Thyroid gland (tissue), 4 donors: ENCODE data around the gene SCG3.
"Not testable (repeated sequence)": the region's sequence is repeated elsewhere in the genome, so short reads cannot be mapped to it uniquely, and the experiment has no call there.

Experiments used
- POLR2A ChIP-seq, 2 donors: fragments of 450-650 bp; IDR thresholded peaks; one replicate each; pipeline ENCODE4 v1.6.1; 2017; ENCODE audit warnings: antibody characterized with exemption in 2 of 2, mild to moderate bottlenecking in 2 of 2, moderate library complexity in 1 of 2
- TF ChIP-seq, protein P1 (sequence below), 6 experiments: fragments of 200-600 bp in 3 of 6; fragments of 450-650 bp in 3 of 6; sonication (generic) in 3 of 6; IDR thresholded peaks; one replicate each; pipeline ENCODE4 v1.5.1; 2016 to 2019; ENCODE audit warnings: antibody characterized with exemption in 6 of 6, mild to moderate bottlenecking in 2 of 6, inconsistent platforms in 1 of 6, moderate library complexity in 1 of 6

DNA sequence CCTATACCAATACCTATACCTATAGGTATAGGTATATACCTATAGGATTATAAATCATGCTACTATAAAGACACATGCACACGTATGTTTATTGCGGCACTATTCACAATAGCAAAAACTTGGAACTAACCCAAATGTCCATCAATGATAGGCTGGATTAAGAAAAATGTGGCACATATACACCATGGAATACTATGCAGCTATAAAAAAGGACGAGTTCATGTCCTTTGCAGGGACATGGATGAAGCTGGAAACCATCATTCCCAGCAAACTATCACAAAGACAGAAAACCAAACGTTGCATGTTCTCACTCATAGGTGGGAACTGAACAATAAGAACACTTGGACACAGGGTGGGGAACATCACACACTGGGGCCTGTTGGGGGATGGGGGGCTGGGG, 32.7 kb upstream of the SCG3 start:
- TF ChIP-seq POLR2A (IDR thresholded peaks at IDR 0.05) = not testable (repeated sequence)
- TF ChIP-seq, protein P1, sequence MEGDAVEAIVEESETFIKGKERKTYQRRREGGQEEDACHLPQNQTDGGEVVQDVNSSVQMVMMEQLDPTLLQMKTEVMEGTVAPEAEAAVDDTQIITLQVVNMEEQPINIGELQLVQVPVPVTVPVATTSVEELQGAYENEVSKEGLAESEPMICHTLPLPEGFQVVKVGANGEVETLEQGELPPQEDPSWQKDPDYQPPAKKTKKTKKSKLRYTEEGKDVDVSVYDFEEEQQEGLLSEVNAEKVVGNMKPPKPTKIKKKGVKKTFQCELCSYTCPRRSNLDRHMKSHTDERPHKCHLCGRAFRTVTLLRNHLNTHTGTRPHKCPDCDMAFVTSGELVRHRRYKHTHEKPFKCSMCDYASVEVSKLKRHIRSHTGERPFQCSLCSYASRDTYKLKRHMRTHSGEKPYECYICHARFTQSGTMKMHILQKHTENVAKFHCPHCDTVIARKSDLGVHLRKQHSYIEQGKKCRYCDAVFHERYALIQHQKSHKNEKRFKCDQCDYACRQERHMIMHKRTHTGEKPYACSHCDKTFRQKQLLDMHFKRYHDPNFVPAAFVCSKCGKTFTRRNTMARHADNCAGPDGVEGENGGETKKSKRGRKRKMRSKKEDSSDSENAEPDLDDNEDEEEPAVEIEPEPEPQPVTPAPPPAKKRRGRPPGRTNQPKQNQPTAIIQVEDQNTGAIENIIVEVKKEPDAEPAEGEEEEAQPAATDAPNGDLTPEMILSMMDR (IDR thresholded peaks at IDR 0.05) = not testable (repeated sequence)
